WTC11 (cell line): ENCODE results near the gene RGSL1. TPM values are rescaled to one million over a fixed set of nuclear protein-coding genes. Genes with fewer than 3 reads are reported as not detected.
A peak's percentile ranks its signal among the peaks of the same experiment; 100 is the strongest.

ENCODE experiments used
- ATAC-seq: fragments of 200-7000 bp; cut with Tn5 transposase; 2 replicates; pipeline ENCODE4 v1.10.0; 2021; ENCODE audit warnings: mild to moderate bottlenecking, moderate library complexity
- CTCF ChIA-PET: fragments of 300-600 bp; sonication (Branson Sonifier 250); formaldehyde crosslinking; loops from one replicate; lab custom pipeline; 2021; ENCODE audit warnings: antibody characterized with exemption; lab: Charles Lee
- POLR2A ChIA-PET: fragments of 350-600 bp; sonication (Branson Sonifier 250); formaldehyde crosslinking; loops from one replicate; lab custom pipeline; 2021; ENCODE audit warnings: antibody characterized with exemption; lab: Charles Lee
- DNase-seq: peaks from one replicate; pipeline ENCODE4 v3.0.0; 2021; ENCODE audit warnings: low spot score
- H3K27ac Mint-ChIP-seq: 2 replicates; pipeline ENCODE4 v1.8.0; 2021; ENCODE audit warnings: mixed read lengths
- H3K27me3 Mint-ChIP-seq: 2 replicates; pipeline ENCODE4 v1.8.0; 2021; ENCODE audit warnings: low read depth, mild to moderate bottlenecking, moderate library complexity, mixed read lengths
- H3K36me3 Mint-ChIP-seq: 2 replicates; pipeline ENCODE4 v1.8.0; 2021; ENCODE audit warnings: mixed read lengths
- H3K4me1 Mint-ChIP-seq: 2 replicates; pipeline ENCODE4 v1.8.0; 2022; ENCODE audit warnings: mixed read lengths
- H3K4me3 Mint-ChIP-seq: 2 replicates; pipeline ENCODE4 v1.8.0; 2021; ENCODE audit warnings: mild to moderate bottlenecking, moderate library complexity, mixed read lengths
- H3K9me3 Mint-ChIP-seq: 2 replicates; pipeline ENCODE4 v1.8.0; 2021; ENCODE audit warnings: mixed read lengths
- ESRRA ChIP-seq: sonication (generic); formaldehyde crosslinking; IDR thresholded peaks from 2 replicates; pipeline ENCODE4 v1.8.1; 2022; ENCODE audit warnings: mild to moderate bottlenecking, missing genetic modification reagents, borderline replicate concordance
- ETV6 ChIP-seq: sonication (generic); formaldehyde crosslinking; IDR thresholded peaks from 2 replicates; pipeline ENCODE4 v1.8.1; 2022; ENCODE audit warnings: mild to moderate bottlenecking, missing genetic modification reagents
- FOXP1 ChIP-seq: sonication (generic); formaldehyde crosslinking; IDR thresholded peaks from 2 replicates; pipeline ENCODE4 v1.8.0; 2022; ENCODE audit warnings: missing genetic modification reagents, mild to moderate bottlenecking, moderate library complexity, borderline replicate concordance
- GABPB1 ChIP-seq: sonication (generic); formaldehyde crosslinking; IDR thresholded peaks from 2 replicates; pipeline ENCODE4 v1.8.1; 2023; ENCODE audit warnings: mild to moderate bottlenecking, missing genetic modification reagents
- HMGA2 ChIP-seq: fragments of 250-450 bp; sonication (Bioruptor Pico); IDR thresholded peaks from 2 replicates; pipeline ENCODE4 v1.4.0; 2021; ENCODE audit warnings: mild to moderate bottlenecking, moderate library complexity
- NR1H2 ChIP-seq: sonication (generic); formaldehyde crosslinking; IDR thresholded peaks from 2 replicates; pipeline ENCODE4 v1.9.0; 2021; ENCODE audit warnings: mild to moderate bottlenecking, moderate library complexity, missing genetic modification reagents
- OVOL2 ChIP-seq: fragments of 250-450 bp; sonication (Bioruptor Pico); IDR thresholded peaks from 2 replicates; pipeline ENCODE4 v1.9.0; 2021; ENCODE audit warnings: mild to moderate bottlenecking, borderline replicate concordance
- PRRX2 ChIP-seq: fragments of 250-450 bp; sonication (Bioruptor Pico); IDR thresholded peaks from 2 replicates; pipeline ENCODE4 v1.8.0; 2021; ENCODE audit warnings: mild to moderate bottlenecking
- SP1 ChIP-seq: sonication (generic); formaldehyde crosslinking; conservative IDR thresholded peaks from 2 replicates; pipeline ENCODE4 v1.8.1; 2022; ENCODE audit warnings: missing genetic modification reagents
- ZNF121 ChIP-seq: sonication (generic); formaldehyde crosslinking; IDR thresholded peaks from 2 replicates; pipeline ENCODE4 v1.8.0; 2023; ENCODE audit warnings: missing genetic modification reagents
- ZNF396 ChIP-seq: fragments of 250-450 bp; sonication (Bioruptor Pico); IDR thresholded peaks from 2 replicates; pipeline ENCODE4 v1.8.0; 2021; ENCODE audit warnings: mild to moderate bottlenecking, moderate library complexity, borderline replicate concordance
- total RNA-seq: library from RNA; stranded (reverse); gene quantifications from 3 replicates; pipeline ENCODE4 v1.2.3, GENCODE V29; 2021
- TF ChIP-seq, protein P1 (sequence below): fragments of 200-600 bp; IDR thresholded peaks from 2 replicates; pipeline ENCODE4 v1.8.0; 2022; ENCODE audit warnings: antibody characterized with exemption
- TF ChIP-seq, protein P2 (sequence below): fragments of 250-450 bp; sonication (Bioruptor Pico); IDR thresholded peaks from 2 replicates; pipeline ENCODE4 v1.9.0; 2021; ENCODE audit warnings: mild to moderate bottlenecking
- TF ChIP-seq, protein P3 (sequence below): sonication (generic); formaldehyde crosslinking; IDR thresholded peaks from 2 replicates; pipeline ENCODE4 v1.8.1; 2022; ENCODE audit warnings: mild to moderate bottlenecking, missing genetic modification reagents, moderate library complexity, borderline replicate concordance

The RGSL1 gene
- total RNA-seq, 1 experiment from 2014 or later = not detected

DNA sequence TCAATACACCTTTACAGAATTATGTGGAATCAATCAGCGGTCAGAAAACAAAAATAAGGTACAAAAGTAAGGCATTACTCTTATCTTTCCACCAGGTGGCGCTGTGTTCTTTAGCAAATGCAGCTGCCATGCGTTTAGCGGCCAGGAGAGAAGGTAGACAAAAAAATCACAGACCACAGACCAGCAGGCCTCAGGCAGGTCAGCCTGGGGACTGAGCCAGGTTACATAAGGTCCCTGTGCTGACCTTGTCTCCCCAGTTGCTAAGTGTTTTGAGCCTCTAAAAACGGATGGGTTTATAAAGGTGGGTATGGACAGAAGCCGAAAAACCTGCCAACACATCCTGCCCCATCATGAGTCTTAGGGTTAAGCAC is 151.5 kb downstream of the RGSL1 start:
- DNase-seq (peak; percentile 61), ATAC-seq (peak; percentile 37)
- Mint-ChIP-seq H3K4me3 (no peak overlapping the region), H3K4me1 (peaks cover 8% of the 10 kb centered on the region), H3K27ac (no peak overlapping the region), H3K9me3 (no peaks in the 10 kb centered on the region), H3K36me3 (no peaks in the 10 kb centered on the region; the same call in 1 of the 2 replicates), H3K27me3 (peaks cover 21% of the 10 kb centered on the region)
- ChIA-PET CTCF (interaction anchor here (0.8 to 16.0 kb wide), 9 partner anchors 11 to 184 kb away, joined by 3 to 669 read pairs (median 7); partner anchors contain the start of genes NPL and RNASEL), POLR2A (interaction anchor here (0.6 to 1.8 kb wide), 4 partner anchors 13 to 181 kb away, joined by 3 to 6 read pairs (median 4); no protein-coding TSS in a partner anchor)
- TF ChIP-seq NR1H2 (CRISPR knock-in tag) = no peak
- TF ChIP-seq, protein P1, sequence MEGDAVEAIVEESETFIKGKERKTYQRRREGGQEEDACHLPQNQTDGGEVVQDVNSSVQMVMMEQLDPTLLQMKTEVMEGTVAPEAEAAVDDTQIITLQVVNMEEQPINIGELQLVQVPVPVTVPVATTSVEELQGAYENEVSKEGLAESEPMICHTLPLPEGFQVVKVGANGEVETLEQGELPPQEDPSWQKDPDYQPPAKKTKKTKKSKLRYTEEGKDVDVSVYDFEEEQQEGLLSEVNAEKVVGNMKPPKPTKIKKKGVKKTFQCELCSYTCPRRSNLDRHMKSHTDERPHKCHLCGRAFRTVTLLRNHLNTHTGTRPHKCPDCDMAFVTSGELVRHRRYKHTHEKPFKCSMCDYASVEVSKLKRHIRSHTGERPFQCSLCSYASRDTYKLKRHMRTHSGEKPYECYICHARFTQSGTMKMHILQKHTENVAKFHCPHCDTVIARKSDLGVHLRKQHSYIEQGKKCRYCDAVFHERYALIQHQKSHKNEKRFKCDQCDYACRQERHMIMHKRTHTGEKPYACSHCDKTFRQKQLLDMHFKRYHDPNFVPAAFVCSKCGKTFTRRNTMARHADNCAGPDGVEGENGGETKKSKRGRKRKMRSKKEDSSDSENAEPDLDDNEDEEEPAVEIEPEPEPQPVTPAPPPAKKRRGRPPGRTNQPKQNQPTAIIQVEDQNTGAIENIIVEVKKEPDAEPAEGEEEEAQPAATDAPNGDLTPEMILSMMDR = peak; percentile 85

DNA sequence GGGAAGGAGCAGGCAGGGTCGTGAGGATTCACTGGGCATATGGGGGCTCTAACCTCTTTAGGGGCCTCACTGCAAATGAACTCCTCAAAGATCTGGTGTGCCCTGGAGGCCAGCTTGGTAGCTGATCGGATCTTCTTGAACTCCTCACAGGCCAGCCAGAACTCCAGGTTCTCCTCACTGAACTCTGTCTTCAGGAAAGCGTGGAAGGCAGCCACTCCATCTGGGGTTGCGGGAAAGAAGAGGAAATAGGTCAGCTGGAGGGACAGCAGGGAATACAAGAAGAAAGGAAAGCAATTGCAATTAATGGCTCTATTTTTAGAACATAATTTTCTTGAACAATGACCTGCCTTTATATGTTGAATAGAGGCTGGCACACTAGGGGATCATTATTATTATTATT is 152.0 kb downstream of the RGSL1 start:
- CTCF ChIA-PET = interaction anchor here (0.8 to 16.0 kb wide), 9 partner anchors 10 to 184 kb away, joined by 3 to 669 read pairs (median 7); partner anchors contain the start of genes NPL and RNASEL
- H3K27ac Mint-ChIP-seq = no peak overlapping the region
- TF ChIP-seq FOXP1 (CRISPR knock-in tag) (no peak), ETV6 (CRISPR knock-in tag) (0 out of 2 replicates have a peak, but pooled peaks have one; percentile 0)
- TF ChIP-seq, all 79 proteins: peak for 1
- Mint-ChIP-seq H3K27me3 (peaks cover 26% of the 10 kb centered on the region), H3K4me1 (peaks cover 8% of the 10 kb centered on the region), H3K9me3 (no peaks in the 10 kb centered on the region), H3K36me3 (no peaks in the 10 kb centered on the region; the same call in 1 of the 2 replicates), H3K4me3 (no peak overlapping the region)
- DNase-seq (no peak), ATAC-seq (no peak)
- POLR2A ChIA-PET = interaction anchor here (0.6 to 1.8 kb wide), 4 partner anchors 13 to 180 kb away, joined by 3 to 6 read pairs (median 4); no protein-coding TSS in a partner anchor

DNA sequence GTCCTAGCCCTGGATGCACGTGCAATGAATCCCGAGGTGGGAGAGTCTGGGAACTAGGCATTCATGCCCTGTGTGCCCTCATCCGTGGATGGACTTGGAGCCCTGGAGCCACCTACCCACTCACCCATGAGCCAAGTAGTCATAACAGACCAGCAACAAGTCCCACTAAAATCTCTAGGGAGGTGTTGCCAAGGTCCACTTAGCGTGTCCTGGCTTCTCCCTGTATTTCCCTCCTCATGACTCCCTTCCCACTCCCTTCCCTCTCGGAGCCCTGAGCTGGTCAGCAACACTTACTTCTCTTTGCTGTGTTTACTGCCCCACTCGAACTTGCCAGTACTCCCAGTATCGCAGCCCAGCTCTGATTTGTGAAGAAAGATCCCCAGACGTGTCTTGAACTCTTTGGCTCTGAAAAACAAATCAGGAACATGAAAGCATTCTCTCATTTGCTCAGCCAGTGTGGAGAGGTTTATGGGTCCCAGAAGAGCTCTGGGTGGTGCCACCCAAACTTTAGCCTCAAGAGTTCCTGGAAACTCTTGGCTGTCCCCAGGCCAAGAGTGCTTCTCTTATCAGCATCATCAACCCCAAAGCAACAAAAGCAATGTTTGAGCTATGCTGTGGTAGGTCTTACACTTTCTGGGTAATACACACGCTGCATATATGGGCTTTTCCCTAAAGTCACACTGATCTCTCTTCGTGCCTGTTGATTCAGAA is 153.1 kb downstream of the RGSL1 start:
- no peak for ATAC-seq
- H3K27me3 Mint-ChIP-seq = peaks cover 35% of the 10 kb centered on the region
- ChIA-PET POLR2A (interaction anchor here (0.6 to 1.6 kb wide), 8 partner anchors 9 to 182 kb away, joined by 3 to 10 read pairs (median 4); no protein-coding TSS in a partner anchor), CTCF (interaction anchor here (0.8 to 16.0 kb wide), 5 partner anchors 9 to 183 kb away, joined by 3 to 669 read pairs (median 18); partner anchors contain the start of gene NPL)
- H3K27ac Mint-ChIP-seq = no peak overlapping the region
- peaks cover 8% of the 10 kb centered on the region for H3K4me1 Mint-ChIP-seq
- H3K9me3 Mint-ChIP-seq = no peaks in the 10 kb centered on the region
- TF ChIP-seq PRRX2 (CRISPR knock-in tag) (no peak), ZNF121 (CRISPR knock-in tag) (no peak), OVOL2 (no peak), SP1 (no peak), ZNF396 (CRISPR knock-in tag) (no peak), ESRRA (CRISPR knock-in tag) (no peak)
- TF ChIP-seq, protein P2, sequence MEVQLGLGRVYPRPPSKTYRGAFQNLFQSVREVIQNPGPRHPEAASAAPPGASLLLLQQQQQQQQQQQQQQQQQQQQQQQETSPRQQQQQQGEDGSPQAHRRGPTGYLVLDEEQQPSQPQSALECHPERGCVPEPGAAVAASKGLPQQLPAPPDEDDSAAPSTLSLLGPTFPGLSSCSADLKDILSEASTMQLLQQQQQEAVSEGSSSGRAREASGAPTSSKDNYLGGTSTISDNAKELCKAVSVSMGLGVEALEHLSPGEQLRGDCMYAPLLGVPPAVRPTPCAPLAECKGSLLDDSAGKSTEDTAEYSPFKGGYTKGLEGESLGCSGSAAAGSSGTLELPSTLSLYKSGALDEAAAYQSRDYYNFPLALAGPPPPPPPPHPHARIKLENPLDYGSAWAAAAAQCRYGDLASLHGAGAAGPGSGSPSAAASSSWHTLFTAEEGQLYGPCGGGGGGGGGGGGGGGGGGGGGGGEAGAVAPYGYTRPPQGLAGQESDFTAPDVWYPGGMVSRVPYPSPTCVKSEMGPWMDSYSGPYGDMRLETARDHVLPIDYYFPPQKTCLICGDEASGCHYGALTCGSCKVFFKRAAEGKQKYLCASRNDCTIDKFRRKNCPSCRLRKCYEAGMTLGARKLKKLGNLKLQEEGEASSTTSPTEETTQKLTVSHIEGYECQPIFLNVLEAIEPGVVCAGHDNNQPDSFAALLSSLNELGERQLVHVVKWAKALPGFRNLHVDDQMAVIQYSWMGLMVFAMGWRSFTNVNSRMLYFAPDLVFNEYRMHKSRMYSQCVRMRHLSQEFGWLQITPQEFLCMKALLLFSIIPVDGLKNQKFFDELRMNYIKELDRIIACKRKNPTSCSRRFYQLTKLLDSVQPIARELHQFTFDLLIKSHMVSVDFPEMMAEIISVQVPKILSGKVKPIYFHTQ (CRISPR knock-in tag) = no peak
- TF ChIP-seq, all 79 proteins: peak for 0
- no peak for DNase-seq
- Mint-ChIP-seq H3K36me3 (no peaks in the 10 kb centered on the region; the same call in 1 of the 2 replicates), H3K4me3 (no peak overlapping the region)

DNA sequence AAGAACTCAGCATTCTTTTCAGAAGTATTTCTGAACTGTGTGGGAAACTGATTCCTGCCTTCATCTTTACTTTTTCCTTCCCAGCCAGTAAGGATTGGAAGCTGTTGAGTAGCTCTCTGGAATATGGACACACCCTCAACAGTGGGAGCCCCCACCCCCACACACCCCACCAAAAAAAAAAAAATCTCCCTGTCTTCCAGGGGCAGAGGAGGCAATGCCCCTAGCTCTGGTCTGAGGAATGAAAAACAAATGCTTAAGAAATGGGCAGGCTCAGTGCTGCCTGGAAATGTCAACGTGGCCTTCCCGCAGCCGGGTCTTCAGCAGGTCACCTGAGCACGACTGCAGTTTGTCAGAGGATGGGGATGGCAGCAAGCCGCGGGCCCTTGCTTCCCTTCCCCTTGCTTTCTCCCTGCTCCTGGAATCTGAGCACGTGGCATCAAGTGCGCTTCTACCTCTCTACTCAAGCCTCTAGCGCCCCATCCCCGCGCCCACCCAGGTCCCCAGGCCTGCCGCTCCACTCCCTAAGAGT is 153.8 kb downstream of the RGSL1 start:
- POLR2A ChIA-PET = interaction anchor here (0.6 to 1.6 kb wide), 8 partner anchors 9 to 181 kb away, joined by 3 to 10 read pairs (median 4); no protein-coding TSS in a partner anchor
- Mint-ChIP-seq H3K4me1 (peaks cover 8% of the 10 kb centered on the region), H3K36me3 (no peaks in the 10 kb centered on the region; the same call in 1 of the 2 replicates), H3K4me3 (no peak overlapping the region), H3K27ac (no peak overlapping the region), H3K9me3 (no peaks in the 10 kb centered on the region), H3K27me3 (peaks cover 35% of the 10 kb centered on the region)
- CTCF ChIA-PET = interaction anchor here (0.8 to 16.0 kb wide), 5 partner anchors 8 to 182 kb away, joined by 3 to 669 read pairs (median 4); partner anchors contain the start of gene NPL
- ATAC-seq (peak; percentile 3), DNase-seq (no peak)
- TF ChIP-seq GABPB1 (CRISPR knock-in tag) (no peak), HMGA2 (CRISPR knock-in tag) (no peak)
- TF ChIP-seq, protein P3, sequence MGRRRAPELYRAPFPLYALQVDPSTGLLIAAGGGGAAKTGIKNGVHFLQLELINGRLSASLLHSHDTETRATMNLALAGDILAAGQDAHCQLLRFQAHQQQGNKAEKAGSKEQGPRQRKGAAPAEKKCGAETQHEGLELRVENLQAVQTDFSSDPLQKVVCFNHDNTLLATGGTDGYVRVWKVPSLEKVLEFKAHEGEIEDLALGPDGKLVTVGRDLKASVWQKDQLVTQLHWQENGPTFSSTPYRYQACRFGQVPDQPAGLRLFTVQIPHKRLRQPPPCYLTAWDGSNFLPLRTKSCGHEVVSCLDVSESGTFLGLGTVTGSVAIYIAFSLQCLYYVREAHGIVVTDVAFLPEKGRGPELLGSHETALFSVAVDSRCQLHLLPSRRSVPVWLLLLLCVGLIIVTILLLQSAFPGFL (CRISPR knock-in tag) = no peak
